GM23338 (cell line): ENCODE results near the gene CCDC93. TPM values are rescaled to one million over a fixed set of nuclear protein-coding genes. Genes with fewer than 3 reads are reported as not detected.

ENCODE experiments used
- ATAC-seq: fragments of 200-7000 bp; cut with Tn5 transposase; 3 replicates; pipeline ENCODE4 v1.9.1; 2020
- DNase-seq: peaks from one replicate; pipeline ENCODE4 v3.0.0-alpha.2; 2015; ENCODE audit warnings: low spot score
- H2AFZ ChIP-seq: fragments of 200-600 bp; sonication (generic); 2 replicates; pipeline ENCODE4 v1.8.0; 2016; ENCODE audit warnings: antibody characterized with exemption, mild to moderate bottlenecking, moderate library complexity
- H3F3A ChIP-seq: fragments of 200-600 bp; sonication (generic); replicated peaks from 2 replicates; pipeline ENCODE4 v1.8.0; 2017; ENCODE audit warnings: antibody characterized with exemption, mixed run types, low read depth
- H3K27ac ChIP-seq: fragments of 200-600 bp; sonication (generic); 2 replicates; pipeline ENCODE4 v1.6.1; 2016; ENCODE audit warnings: low read depth
- H3K27me3 ChIP-seq: fragments of 200-600 bp; sonication (generic); 2 replicates; pipeline ENCODE4 v1.8.0; 2016; ENCODE audit warnings: mild to moderate bottlenecking, mixed run types, moderate library complexity; ENCODE audit not compliant: insufficient read depth
- H3K36me3 ChIP-seq: fragments of 200-600 bp; sonication (generic); 2 replicates; pipeline ENCODE4 v1.8.0; 2016; ENCODE audit warnings: mild to moderate bottlenecking; ENCODE audit not compliant: insufficient read depth
- H3K4me1 ChIP-seq: fragments of 200-600 bp; sonication (generic); 2 replicates; pipeline ENCODE4 v1.8.0; 2016; ENCODE audit warnings: mild to moderate bottlenecking, moderate library complexity; ENCODE audit not compliant: insufficient read depth
- H3K4me2 ChIP-seq: fragments of 200-600 bp; sonication (generic); 2 replicates; pipeline ENCODE4 v1.7.1; 2017; ENCODE audit warnings: mixed run types
- H3K4me3 ChIP-seq: fragments of 200-600 bp; sonication (generic); 2 replicates; pipeline ENCODE4 v1.6.1; 2016; ENCODE audit warnings: mixed run types
- H3K79me2 ChIP-seq: fragments of 200-600 bp; sonication (generic); replicated peaks from 2 replicates; pipeline ENCODE4 v1.8.0; 2017; ENCODE audit warnings: mild to moderate bottlenecking; ENCODE audit not compliant: insufficient read depth
- H3K9me2 ChIP-seq: fragments of 200-600 bp; sonication (generic); 2 replicates; pipeline ENCODE4 v1.8.0; 2017; ENCODE audit not compliant: insufficient read depth
- H4K20me1 ChIP-seq: fragments of 200-600 bp; sonication (generic); replicated peaks from 2 replicates; pipeline ENCODE4 v1.8.0; 2017; ENCODE audit warnings: mild to moderate bottlenecking; ENCODE audit not compliant: insufficient read depth
- H3K27ac Mint-ChIP-seq: 2 replicates; pipeline ENCODE4 v1.8.0; 2020; ENCODE audit warnings: inconsistent platforms, mild to moderate bottlenecking, moderate library complexity, mixed read lengths
- H3K27me3 Mint-ChIP-seq: 3 replicates; pipeline ENCODE4 v1.8.0; 2022; ENCODE audit warnings: low read depth, mild to moderate bottlenecking, moderate library complexity, mixed read lengths, inconsistent platforms; ENCODE audit not compliant: insufficient read depth, poor library complexity
- H3K36me3 Mint-ChIP-seq: 3 replicates; pipeline ENCODE4 v1.8.0; 2021; ENCODE audit warnings: low read depth, mild to moderate bottlenecking, inconsistent platforms, moderate library complexity, mixed read lengths
- H3K4me1 Mint-ChIP-seq: 3 replicates; pipeline ENCODE4 v1.8.0; 2020; ENCODE audit warnings: mild to moderate bottlenecking, inconsistent platforms, mixed read lengths
- H3K4me3 Mint-ChIP-seq: 3 replicates; pipeline ENCODE4 v1.8.0; 2021; ENCODE audit warnings: moderate library complexity, mild to moderate bottlenecking, inconsistent platforms, mixed read lengths
- H3K9me3 Mint-ChIP-seq: 3 replicates; pipeline ENCODE4 v1.8.0; 2020; ENCODE audit warnings: moderate library complexity, mild to moderate bottlenecking, inconsistent platforms, mixed read lengths
- EZH2 ChIP-seq: fragments of 200-600 bp; sonication (generic); IDR thresholded peaks from one replicate; pipeline ENCODE4 v1.8.0; 2017; ENCODE audit warnings: antibody characterized with exemption, mild to moderate bottlenecking, low read depth; ENCODE audit not compliant: unreplicated experiment
- EZH2phosphoT487 ChIP-seq: fragments of 200-600 bp; sonication (generic); IDR thresholded peaks from one replicate; pipeline ENCODE4 v1.8.1; 2018; ENCODE audit warnings: antibody characterized with exemption; ENCODE audit not compliant: unreplicated experiment
- JUNB ChIP-seq: IDR thresholded peaks from one replicate; pipeline ENCODE4 v1.6.1; 2016; ENCODE audit warnings: antibody characterized with exemption; ENCODE audit not compliant: unreplicated experiment
- NANOG ChIP-seq: IDR thresholded peaks from 2 replicates; pipeline ENCODE4 v1.6.1; 2016; ENCODE audit warnings: antibody characterized with exemption, borderline replicate concordance
- POLR2AphosphoS5 ChIP-seq: IDR thresholded peaks from 2 replicates; pipeline ENCODE4 v1.6.1; 2016; ENCODE audit warnings: antibody characterized with exemption, low read depth
- ZNF114 ChIP-seq: fragments of 250-450 bp; sonication (Bioruptor Pico); IDR thresholded peaks from 2 replicates; pipeline ENCODE4 v1.5.0; 2020; ENCODE audit warnings: mild to moderate bottlenecking, moderate library complexity
- ZNF331 ChIP-seq: fragments of 250-450 bp; sonication (Bioruptor Pico); IDR thresholded peaks from 2 replicates; pipeline ENCODE4 v1.5.0; 2020; ENCODE audit warnings: low read depth, mild to moderate bottlenecking, moderate library complexity
- polyA plus RNA-seq: library from polyadenylated mRNA; unstranded; fragments of >200 nt; fragmentation: Nextera tagmentation; extraction: Ambion mirVana; gene quantifications from 2 replicates; pipeline ENCODE4 v1.2.1, GENCODE V29; 2016
- total RNA-seq: library from RNA; depleted of rRNA; stranded (reverse); fragments of >200 nt; shearing (Covaris generic); gene quantifications from 2 replicates; pipeline ENCODE4 v1.2.3, GENCODE V29; 2014
- TF ChIP-seq, protein P1 (sequence below): IDR thresholded peaks from 2 replicates; pipeline ENCODE4 v1.6.1; 2016; ENCODE audit warnings: antibody characterized with exemption
- TF ChIP-seq, protein P2 (sequence below), 2 experiments: fragments of 200-600 bp in 1 of 2; sonication (generic) in 1 of 2; conservative IDR thresholded peaks; 2 replicates each; pipeline versions ENCODE4 v1.5.1 to v1.6.1; 2016 to 2017; ENCODE audit warnings: antibody characterized with exemption in 2 of 2, low read depth in 2 of 2, mild to moderate bottlenecking in 2 of 2, moderate library complexity in 1 of 2
- TF ChIP-seq, protein P3 (sequence below): IDR thresholded peaks from one replicate; pipeline ENCODE4 v1.6.1; 2018; ENCODE audit warnings: antibody characterized with exemption; ENCODE audit not compliant: unreplicated experiment

CCDC93 gene
- total and polyA plus RNA-seq, 2 experiments from 2014 or later = 13.1 to 16.8 TPM

DNA sequence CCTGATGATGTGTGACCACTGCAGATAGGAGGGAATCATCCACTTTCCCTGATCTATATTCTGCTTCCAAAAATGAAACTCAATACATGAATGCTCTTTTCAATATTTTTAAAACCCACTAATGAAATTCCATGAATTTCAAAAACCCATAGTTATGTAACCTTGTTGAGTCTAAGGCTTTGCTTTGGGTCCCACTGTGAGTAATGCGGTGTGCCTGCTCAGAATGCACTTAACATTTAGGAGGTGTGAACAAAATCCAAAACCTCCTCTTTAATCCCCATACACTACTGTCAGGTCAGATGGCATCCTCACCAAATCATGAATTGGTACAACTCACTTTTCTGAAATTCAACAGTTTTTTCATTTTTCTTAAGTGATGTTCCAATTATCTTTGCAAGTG, 50.4 kb downstream of the CCDC93 start:
- Histone ChIP-seq H3F3A (no peaks in the 10 kb centered on the region), H3K27ac (no peak overlapping the region), H4K20me1 (no peaks in the 10 kb centered on the region), H3K4me1 (no peaks in the 10 kb centered on the region), H3K4me3 (no peak overlapping the region), H3K36me3 (peaks cover 6% of the 10 kb centered on the region; the same call in 1 of the 2 replicates), H3K9me2 (no peaks in the 10 kb centered on the region), H3K79me2 (no peaks in the 10 kb centered on the region), H3K4me2 (no peak overlapping the region), H3K27me3 (no peaks in the 10 kb centered on the region), H2AFZ (no peak overlapping the region)
- no peaks in the 10 kb centered on the region for H3K9me3 Mint-ChIP-seq
- H3K27me3 Mint-ChIP-seq = peaks cover 2% of the 10 kb centered on the region
- H3K4me3 Mint-ChIP-seq = no peak overlapping the region
- ATAC-seq = no peak
- TF ChIP-seq, protein P1, sequence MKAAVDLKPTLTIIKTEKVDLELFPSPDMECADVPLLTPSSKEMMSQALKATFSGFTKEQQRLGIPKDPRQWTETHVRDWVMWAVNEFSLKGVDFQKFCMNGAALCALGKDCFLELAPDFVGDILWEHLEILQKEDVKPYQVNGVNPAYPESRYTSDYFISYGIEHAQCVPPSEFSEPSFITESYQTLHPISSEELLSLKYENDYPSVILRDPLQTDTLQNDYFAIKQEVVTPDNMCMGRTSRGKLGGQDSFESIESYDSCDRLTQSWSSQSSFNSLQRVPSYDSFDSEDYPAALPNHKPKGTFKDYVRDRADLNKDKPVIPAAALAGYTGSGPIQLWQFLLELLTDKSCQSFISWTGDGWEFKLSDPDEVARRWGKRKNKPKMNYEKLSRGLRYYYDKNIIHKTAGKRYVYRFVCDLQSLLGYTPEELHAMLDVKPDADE = no peak
- no peak for DNase-seq
- no peaks in the 10 kb centered on the region for H3K36me3 Mint-ChIP-seq
- H3K27ac Mint-ChIP-seq = no peak overlapping the region
- no peaks in the 10 kb centered on the region for H3K4me1 Mint-ChIP-seq

DNA sequence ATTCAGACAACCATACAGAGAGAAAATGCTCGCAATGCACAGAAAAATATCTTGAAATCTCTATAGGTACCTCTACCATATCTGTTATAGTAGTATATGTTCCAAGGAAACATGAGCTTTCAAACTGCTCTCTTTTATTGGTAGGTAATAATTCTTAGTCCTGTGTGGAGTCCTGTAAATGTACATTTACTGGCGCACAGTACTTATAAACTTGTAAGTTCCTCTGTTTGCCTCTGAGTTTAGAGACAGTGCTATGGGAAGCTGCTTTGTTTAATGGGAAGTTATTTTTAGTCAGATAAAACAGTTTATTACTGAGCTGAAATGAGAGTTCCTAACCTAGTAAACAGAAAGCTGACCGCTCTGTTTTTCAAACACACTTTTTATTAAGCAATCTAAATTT, 52.7 kb downstream of the CCDC93 start:
- no peak overlapping the region for H3K4me2 ChIP-seq
- DNase-seq = no peak
- no peak overlapping the region for H3K27ac Mint-ChIP-seq
- peaks cover 11% of the 10 kb centered on the region for H3K36me3 ChIP-seq
- H4K20me1 ChIP-seq = 0 out of 2 replicates have a peak, but pooled peaks cover 3% of the 10 kb centered on the region
- H3F3A ChIP-seq = no peaks in the 10 kb centered on the region
- no peak overlapping the region for H3K27ac ChIP-seq
- H3K9me3 Mint-ChIP-seq = no peaks in the 10 kb centered on the region
- H3K4me3 ChIP-seq = no peak overlapping the region
- H3K79me2 ChIP-seq = no peaks in the 10 kb centered on the region
- no peak overlapping the region for H2AFZ ChIP-seq
- no peak for ATAC-seq
- H3K9me2 ChIP-seq = no peaks in the 10 kb centered on the region
- no peaks in the 10 kb centered on the region for H3K27me3 Mint-ChIP-seq
- no peaks in the 10 kb centered on the region for H3K27me3 ChIP-seq
- H3K4me1 Mint-ChIP-seq = no peaks in the 10 kb centered on the region
- H3K4me3 Mint-ChIP-seq = no peak overlapping the region
- H3K4me1 ChIP-seq = no peaks in the 10 kb centered on the region
- H3K36me3 Mint-ChIP-seq = peaks cover 14% of the 10 kb centered on the region; the same call in 2 of the 3 replicates
- no peak for TF ChIP-seq JUNB
- no peak for TF ChIP-seq ZNF331
- no peak for TF ChIP-seq ZNF114 (CRISPR knock-in tag)
- no peak for TF ChIP-seq POLR2AphosphoS5
- TF ChIP-seq NANOG = no peak
- TF ChIP-seq, protein P2, sequence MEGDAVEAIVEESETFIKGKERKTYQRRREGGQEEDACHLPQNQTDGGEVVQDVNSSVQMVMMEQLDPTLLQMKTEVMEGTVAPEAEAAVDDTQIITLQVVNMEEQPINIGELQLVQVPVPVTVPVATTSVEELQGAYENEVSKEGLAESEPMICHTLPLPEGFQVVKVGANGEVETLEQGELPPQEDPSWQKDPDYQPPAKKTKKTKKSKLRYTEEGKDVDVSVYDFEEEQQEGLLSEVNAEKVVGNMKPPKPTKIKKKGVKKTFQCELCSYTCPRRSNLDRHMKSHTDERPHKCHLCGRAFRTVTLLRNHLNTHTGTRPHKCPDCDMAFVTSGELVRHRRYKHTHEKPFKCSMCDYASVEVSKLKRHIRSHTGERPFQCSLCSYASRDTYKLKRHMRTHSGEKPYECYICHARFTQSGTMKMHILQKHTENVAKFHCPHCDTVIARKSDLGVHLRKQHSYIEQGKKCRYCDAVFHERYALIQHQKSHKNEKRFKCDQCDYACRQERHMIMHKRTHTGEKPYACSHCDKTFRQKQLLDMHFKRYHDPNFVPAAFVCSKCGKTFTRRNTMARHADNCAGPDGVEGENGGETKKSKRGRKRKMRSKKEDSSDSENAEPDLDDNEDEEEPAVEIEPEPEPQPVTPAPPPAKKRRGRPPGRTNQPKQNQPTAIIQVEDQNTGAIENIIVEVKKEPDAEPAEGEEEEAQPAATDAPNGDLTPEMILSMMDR (conservative IDR thresholded peaks at IDR 0.05; ENCODE audit: low read depth in 2 of 2) = no peak
- TF ChIP-seq, protein P1 = no peak
- no peak for TF ChIP-seq EZH2phosphoT487
- TF ChIP-seq, protein P3, sequence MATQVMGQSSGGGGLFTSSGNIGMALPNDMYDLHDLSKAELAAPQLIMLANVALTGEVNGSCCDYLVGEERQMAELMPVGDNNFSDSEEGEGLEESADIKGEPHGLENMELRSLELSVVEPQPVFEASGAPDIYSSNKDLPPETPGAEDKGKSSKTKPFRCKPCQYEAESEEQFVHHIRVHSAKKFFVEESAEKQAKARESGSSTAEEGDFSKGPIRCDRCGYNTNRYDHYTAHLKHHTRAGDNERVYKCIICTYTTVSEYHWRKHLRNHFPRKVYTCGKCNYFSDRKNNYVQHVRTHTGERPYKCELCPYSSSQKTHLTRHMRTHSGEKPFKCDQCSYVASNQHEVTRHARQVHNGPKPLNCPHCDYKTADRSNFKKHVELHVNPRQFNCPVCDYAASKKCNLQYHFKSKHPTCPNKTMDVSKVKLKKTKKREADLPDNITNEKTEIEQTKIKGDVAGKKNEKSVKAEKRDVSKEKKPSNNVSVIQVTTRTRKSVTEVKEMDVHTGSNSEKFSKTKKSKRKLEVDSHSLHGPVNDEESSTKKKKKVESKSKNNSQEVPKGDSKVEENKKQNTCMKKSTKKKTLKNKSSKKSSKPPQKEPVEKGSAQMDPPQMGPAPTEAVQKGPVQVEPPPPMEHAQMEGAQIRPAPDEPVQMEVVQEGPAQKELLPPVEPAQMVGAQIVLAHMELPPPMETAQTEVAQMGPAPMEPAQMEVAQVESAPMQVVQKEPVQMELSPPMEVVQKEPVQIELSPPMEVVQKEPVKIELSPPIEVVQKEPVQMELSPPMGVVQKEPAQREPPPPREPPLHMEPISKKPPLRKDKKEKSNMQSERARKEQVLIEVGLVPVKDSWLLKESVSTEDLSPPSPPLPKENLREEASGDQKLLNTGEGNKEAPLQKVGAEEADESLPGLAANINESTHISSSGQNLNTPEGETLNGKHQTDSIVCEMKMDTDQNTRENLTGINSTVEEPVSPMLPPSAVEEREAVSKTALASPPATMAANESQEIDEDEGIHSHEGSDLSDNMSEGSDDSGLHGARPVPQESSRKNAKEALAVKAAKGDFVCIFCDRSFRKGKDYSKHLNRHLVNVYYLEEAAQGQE = no peak
- TF ChIP-seq EZH2 = no peak
